Progenitor cell of endocrine pancreas (in vitro differentiated cells): ENCODE data around the gene PHF23. TPM values are rescaled to one million over a fixed set of nuclear protein-coding genes. Genes with fewer than 3 reads are reported as not detected.
A peak's percentile ranks its signal among the peaks of the same experiment; 100 is the strongest.

Experiments used
- DNase-seq: peaks from one replicate; pipeline ENCODE4 v3.0.0; 2021; ENCODE audit warnings: low spot score; ENCODE audit not compliant: unreplicated experiment
- H3K27ac Mint-ChIP-seq: 2 replicates; pipeline ENCODE4 v1.8.0; 2021; ENCODE audit warnings: mild to moderate bottlenecking, moderate library complexity, mixed read lengths
- H3K27me3 Mint-ChIP-seq: 2 replicates; pipeline ENCODE4 v1.8.0; 2021; ENCODE audit warnings: mixed read lengths
- H3K36me3 Mint-ChIP-seq: 2 replicates; pipeline ENCODE4 v1.8.0; 2022; ENCODE audit warnings: mixed read lengths; ENCODE audit not compliant: insufficient read depth
- H3K4me1 Mint-ChIP-seq: 2 replicates; pipeline ENCODE4 v1.8.0; 2021; ENCODE audit warnings: low read depth, mixed read lengths
- H3K4me3 Mint-ChIP-seq: 2 replicates; pipeline ENCODE4 v1.8.0; 2021; ENCODE audit warnings: low read depth, mild to moderate bottlenecking, moderate library complexity, mixed read lengths
- H3K9me3 Mint-ChIP-seq: 2 replicates; pipeline ENCODE4 v1.8.0; 2021; ENCODE audit warnings: low read depth, mixed read lengths
- total RNA-seq: library from RNA; stranded (reverse); gene quantifications from 2 replicates; pipeline ENCODE4 v1.2.1, GENCODE V29; 2021
- TF ChIP-seq, protein P1 (sequence below): fragments of 200-600 bp; sonication (generic); IDR thresholded peaks from one replicate; pipeline ENCODE4 v1.5.0; 2021; ENCODE audit warnings: antibody characterized with exemption, mild to moderate bottlenecking; ENCODE audit not compliant: unreplicated experiment

Gene PHF23
- total RNA-seq, 1 donor from 2014 or later = 73.7 TPM

DNA sequence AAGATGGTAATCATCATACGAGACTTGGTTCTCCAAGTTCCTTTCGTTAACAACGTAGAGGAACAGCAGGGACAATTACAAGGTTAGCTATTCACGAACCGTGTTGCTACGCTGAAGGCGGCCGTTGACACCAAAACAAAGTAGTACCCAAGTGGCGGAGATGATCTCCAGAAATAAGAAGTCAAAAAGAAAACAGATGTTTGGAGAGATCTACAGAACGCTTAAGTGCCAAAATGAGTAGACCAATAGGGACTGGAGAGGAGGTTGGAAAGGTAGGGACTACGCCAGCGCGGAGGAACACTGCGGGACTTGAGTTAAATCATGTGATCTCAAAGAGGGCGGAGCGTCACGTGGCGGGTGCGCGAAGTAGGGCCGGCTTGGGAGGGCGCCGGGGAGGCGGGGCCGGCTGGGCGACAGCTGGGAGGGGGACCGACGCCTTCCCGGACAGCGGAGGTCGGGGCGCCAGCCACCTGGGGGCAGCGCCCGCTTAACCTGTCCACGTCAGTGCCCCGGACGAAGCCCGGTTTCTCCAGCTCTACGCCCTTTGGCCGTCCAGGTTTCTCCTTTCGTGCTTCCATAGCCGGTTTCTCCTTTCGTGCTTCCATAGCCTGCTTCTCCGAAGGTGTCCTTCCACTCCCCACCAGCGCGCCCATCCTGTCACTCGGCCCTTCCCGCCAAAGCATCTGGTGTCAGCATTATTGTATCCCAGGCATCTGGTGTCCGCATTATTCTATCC is 3.6 kb upstream of the PHF23 start:
- peak; percentile 91 for DNase-seq
- TF ChIP-seq, protein P1, sequence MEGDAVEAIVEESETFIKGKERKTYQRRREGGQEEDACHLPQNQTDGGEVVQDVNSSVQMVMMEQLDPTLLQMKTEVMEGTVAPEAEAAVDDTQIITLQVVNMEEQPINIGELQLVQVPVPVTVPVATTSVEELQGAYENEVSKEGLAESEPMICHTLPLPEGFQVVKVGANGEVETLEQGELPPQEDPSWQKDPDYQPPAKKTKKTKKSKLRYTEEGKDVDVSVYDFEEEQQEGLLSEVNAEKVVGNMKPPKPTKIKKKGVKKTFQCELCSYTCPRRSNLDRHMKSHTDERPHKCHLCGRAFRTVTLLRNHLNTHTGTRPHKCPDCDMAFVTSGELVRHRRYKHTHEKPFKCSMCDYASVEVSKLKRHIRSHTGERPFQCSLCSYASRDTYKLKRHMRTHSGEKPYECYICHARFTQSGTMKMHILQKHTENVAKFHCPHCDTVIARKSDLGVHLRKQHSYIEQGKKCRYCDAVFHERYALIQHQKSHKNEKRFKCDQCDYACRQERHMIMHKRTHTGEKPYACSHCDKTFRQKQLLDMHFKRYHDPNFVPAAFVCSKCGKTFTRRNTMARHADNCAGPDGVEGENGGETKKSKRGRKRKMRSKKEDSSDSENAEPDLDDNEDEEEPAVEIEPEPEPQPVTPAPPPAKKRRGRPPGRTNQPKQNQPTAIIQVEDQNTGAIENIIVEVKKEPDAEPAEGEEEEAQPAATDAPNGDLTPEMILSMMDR = peak; percentile 29
- peaks cover 23% of the 10 kb centered on the region for H3K4me1 Mint-ChIP-seq
- H3K27me3 Mint-ChIP-seq = no peaks in the 10 kb centered on the region
- H3K9me3 Mint-ChIP-seq = no peaks in the 10 kb centered on the region
- peak overlapping the region; percentile 100 for H3K27ac Mint-ChIP-seq
- H3K36me3 Mint-ChIP-seq = peaks cover 20% of the 10 kb centered on the region
- peak overlapping the region; percentile 97 for H3K4me3 Mint-ChIP-seq

DNA sequence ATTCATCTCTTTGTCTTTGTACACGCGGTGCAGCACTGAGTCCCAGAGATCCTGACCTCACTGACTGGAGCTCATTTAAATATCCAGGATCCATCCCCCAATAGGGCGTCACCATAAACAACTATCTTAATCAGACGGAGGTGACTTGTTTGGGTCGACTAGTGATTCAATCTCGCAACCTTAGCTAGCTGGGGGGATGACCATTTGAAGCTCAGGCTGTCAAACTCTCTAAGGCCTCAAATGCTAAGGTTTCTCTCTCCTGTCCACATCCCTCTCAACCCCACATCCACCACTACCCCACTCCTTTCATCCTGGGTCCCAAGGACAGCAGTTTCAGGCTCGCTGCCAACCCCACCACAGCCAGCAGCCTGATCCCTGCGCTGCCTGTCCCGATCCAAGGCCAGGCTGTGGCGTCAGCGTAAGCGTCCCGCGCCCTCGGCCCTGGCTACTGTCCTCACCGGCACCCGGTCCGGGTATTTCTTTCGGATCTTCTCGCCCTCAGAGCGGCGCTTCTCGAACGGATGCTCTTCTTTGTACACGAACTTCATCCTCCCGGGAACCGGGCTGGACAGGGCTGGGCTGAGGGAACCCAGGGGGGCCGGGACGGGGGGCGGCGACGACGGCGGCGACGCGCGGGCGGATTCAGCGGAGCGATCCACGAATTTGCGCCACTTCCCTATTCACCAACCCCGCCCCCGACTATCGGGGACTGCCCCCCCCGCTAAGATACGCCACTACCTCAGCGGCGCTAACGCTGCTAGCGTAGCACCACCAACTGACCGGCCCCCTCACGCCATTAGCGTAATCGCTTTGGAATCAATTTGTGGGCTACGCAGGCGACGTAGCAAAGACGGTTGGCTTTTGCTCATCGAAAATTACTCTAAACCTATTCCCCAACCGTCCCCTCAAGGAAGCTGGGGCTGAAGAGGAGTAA is 2.8 kb upstream of the PHF23 start, which contains the start of gene GABARAP:
Gene GABARAP (minus strand): TSS at position 667 of the 934 bp plus-strand sequence. CDS start 119 bp downstream, at position 548.
- peaks cover 21% of the 10 kb centered on the region for H3K36me3 Mint-ChIP-seq
- H3K4me3 Mint-ChIP-seq = peak within 1 kb of the TSS; percentile 97
- DNase-seq = peak; percentile 88

DNA sequence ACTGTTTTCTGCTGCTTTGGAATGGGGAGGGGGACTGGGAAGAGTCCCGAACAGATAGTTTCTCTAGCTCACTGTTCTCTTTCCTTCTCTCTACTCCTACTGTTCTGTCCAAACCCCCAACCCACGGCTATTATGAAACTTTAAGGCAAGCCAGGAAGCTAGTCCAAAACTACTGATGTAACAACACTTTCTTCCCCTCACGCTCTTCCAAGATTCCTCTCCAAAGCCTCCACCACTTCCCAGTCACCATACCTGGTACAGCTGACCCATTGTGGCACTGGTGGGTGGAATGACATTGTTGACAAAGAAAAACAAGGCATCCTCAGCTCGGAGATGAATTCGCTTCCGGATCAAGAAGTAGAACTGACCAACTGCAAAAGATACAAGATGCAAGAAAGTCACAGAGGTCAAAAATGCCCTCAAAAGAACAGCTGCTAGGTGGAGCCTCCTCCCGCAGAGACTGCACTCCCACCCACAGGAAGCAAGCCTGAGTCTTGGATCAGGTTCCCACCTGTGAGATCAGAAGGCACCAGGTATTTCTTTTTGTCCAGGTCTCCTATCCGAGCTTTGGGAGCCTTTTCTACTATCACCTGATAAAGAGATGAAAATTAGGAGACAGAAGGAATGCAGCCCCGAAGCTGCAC is 2.0 kb upstream of the PHF23 start:
- Mint-ChIP-seq H3K36me3 (peaks cover 20% of the 10 kb centered on the region), H3K27me3 (no peaks in the 10 kb centered on the region)
- DNase-seq = no peak

More for the DNA sequence above, 2.8 kb upstream of the PHF23 start, which contains the start of gene GABARAP:
- H3K27me3 Mint-ChIP-seq = no peaks in the 10 kb centered on the region
- H3K27ac Mint-ChIP-seq = peak within 1 kb of the TSS; percentile 100
- peaks cover 27% of the 10 kb centered on the region for H3K4me1 Mint-ChIP-seq
- no peaks in the 10 kb centered on the region for H3K9me3 Mint-ChIP-seq
- TF ChIP-seq, protein P1 = no peak

DNA sequence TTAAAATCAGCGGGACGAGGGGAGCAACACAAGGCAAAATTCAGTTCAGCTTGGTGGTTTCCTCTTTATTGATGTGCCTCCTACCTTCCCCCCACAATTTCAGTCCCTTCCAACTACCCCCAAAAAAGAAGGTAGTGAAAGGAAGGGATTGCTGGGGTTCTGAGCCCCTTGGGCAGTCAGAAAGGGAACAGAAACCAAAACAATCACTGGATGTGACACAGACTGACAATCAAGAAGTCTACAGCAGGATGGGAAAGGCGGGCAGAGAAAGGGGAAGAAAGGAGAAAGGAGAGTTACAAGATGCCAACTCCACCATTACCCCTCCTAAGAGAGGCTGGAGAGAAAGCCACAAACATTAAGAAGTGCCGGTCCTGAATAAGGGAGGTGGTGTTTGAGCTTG is 1.1 kb upstream of the PHF23 start:
- Mint-ChIP-seq H3K27ac (peak overlapping the region; percentile 100), H3K27me3 (no peaks in the 10 kb centered on the region), H3K9me3 (no peaks in the 10 kb centered on the region), H3K4me3 (peak overlapping the region; percentile 97), H3K4me1 (peaks cover 31% of the 10 kb centered on the region), H3K36me3 (peaks cover 19% of the 10 kb centered on the region)
- TF ChIP-seq, protein P1 = no peak
- no peak for DNase-seq

More for the DNA sequence above, 2.0 kb upstream of the PHF23 start:
- Mint-ChIP-seq H3K27ac (peak overlapping the region; percentile 100), H3K4me3 (peak overlapping the region; percentile 97), H3K9me3 (no peaks in the 10 kb centered on the region), H3K4me1 (peaks cover 31% of the 10 kb centered on the region)
- TF ChIP-seq, protein P1 = no peak
